Measurements from ENCODE around the gene CCDC51. TPM values are rescaled to one million over a fixed set of nuclear protein-coding genes. Genes with fewer than 3 reads are reported as not detected.

Gene CCDC51
- total and polyA plus RNA-seq, 2 donors (not counting 3 experiments of a cell fraction or from before 2014, with no cell fraction given), result 11.2 to 11.3 TPM

DNA sequence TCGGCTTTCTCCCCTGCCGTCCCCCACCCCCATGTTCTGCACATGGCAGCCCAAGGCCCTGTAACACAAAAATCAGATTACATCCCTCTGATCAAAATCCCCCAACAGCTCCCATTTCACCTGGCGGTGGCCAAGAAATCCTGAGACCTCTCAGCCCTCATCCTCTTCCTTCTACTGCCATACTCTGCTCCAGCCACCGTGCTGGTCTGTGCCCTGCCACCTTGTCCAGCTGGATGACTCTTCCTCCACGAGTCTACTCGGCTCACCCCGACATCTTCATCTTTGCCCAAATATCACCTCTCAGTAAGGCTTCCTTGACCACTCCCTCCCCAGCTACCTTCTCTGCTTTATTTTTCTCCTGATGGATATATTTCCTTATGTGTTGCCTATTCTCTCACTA lies 3.1 kb downstream of the CCDC51 start:
- peaks cover 15% of the 10 kb centered on the region for H3K4me1 ChIP-seq (ENCODE audit: control insufficient read depth, extremely low read depth, insufficient read depth, low read length)
- no peak for FAIRE-seq
- no peak for DNase-seq (ENCODE audit: low read depth, low spot score)
- TF ChIP-seq, protein P1, sequence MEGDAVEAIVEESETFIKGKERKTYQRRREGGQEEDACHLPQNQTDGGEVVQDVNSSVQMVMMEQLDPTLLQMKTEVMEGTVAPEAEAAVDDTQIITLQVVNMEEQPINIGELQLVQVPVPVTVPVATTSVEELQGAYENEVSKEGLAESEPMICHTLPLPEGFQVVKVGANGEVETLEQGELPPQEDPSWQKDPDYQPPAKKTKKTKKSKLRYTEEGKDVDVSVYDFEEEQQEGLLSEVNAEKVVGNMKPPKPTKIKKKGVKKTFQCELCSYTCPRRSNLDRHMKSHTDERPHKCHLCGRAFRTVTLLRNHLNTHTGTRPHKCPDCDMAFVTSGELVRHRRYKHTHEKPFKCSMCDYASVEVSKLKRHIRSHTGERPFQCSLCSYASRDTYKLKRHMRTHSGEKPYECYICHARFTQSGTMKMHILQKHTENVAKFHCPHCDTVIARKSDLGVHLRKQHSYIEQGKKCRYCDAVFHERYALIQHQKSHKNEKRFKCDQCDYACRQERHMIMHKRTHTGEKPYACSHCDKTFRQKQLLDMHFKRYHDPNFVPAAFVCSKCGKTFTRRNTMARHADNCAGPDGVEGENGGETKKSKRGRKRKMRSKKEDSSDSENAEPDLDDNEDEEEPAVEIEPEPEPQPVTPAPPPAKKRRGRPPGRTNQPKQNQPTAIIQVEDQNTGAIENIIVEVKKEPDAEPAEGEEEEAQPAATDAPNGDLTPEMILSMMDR (IDR thresholded peaks at IDR 0.05; ENCODE audit: extremely low read depth in 1 of 2, insufficient read depth in 1 of 2, low read depth in 1 of 2, low read length in 2 of 2), result no peak
- TF ChIP-seq GATA2 (IDR thresholded peaks at IDR 0.05; ENCODE audit: insufficient read depth, insufficient read length, low read depth, low read length), result no peak
- no peak for TF ChIP-seq EZH2 (IDR thresholded peaks at IDR 0.05; ENCODE audit: borderline replicate concordance, low read depth, low read length, severe bottlenecking)
- no peak for TF ChIP-seq POLR2A (IDR thresholded peaks at IDR 0.05; ENCODE audit: low read depth, low read length)
- H3K36me3 ChIP-seq (ENCODE audit: control insufficient read depth in 2 of 2, extremely low read depth in 1 of 2, insufficient read depth in 2 of 2, low read length in 2 of 2), result peaks cover 3 to 9% of the 10 kb centered on the region in 2 experiments
- H3K27me3 ChIP-seq (ENCODE audit: control insufficient read depth in 2 of 2, insufficient read depth in 2 of 2, low read length in 2 of 2), result no peaks in the 10 kb centered on the region
- dilution Hi-C loops (cut with MboI; ENCODE audit: extremely low pct_ligation_motif_present, low sequenced_read_pairs), result no loop called here
- no peak overlapping the region for H3K4me3 ChIP-seq (replicated peaks in 1 of 3; ENCODE audit: insufficient read depth in 1 of 3, low read depth in 1 of 3, low read length in 3 of 3)
- H3K9me3 ChIP-seq (replicated peaks; ENCODE audit: control insufficient read depth, insufficient read depth, low read length), result no peaks in the 10 kb centered on the region
- ChIA-PET CTCF (interaction anchor here (0.7 to 10.4 kb wide), 35 partner anchors 11 to 264 kb away, joined by 3 to 723 read pairs (median 20); partner anchors contain the start of genes ATRIP, CAMP, CDC25A and CELSR3), POLR2A (interaction anchor here (0.5 to 0.7 kb wide), 2 partner anchors 10 to 424 kb away, joined by 3 to 4 read pairs; partner anchors contain the start of gene ATRIP)
- H4K20me1 ChIP-seq (replicated peaks; ENCODE audit: control insufficient read depth, extremely low read depth, insufficient read depth, low read length), result no peaks in the 10 kb centered on the region
- no peak overlapping the region for H3K27ac ChIP-seq (ENCODE audit: insufficient read depth, low read depth, low read length)
- H3K9ac ChIP-seq (replicated peaks; ENCODE audit: extremely low read depth, insufficient read depth, low read length), result no peak overlapping the region
- H3K79me2 ChIP-seq (ENCODE audit: control insufficient read depth, insufficient read depth, low read length), result peaks cover 19% of the 10 kb centered on the region
- no peak overlapping the region for H2AFZ ChIP-seq (ENCODE audit: low read depth, low read length)
- intact Hi-C loops (cut with micrococcal nuclease), result loop anchor here (1.0 kb wide), 4 partner anchors 36 to 243 kb away; no protein-coding TSS in a partner anchor
- no TSS peak for BruUV-seq (replicated peaks)
- H3K4me2 ChIP-seq (ENCODE audit: insufficient read depth, low read length), result no peak overlapping the region
- no peaks in the 10 kb centered on the region for H3K9me1 ChIP-seq (replicated peaks; ENCODE audit: control insufficient read depth, extremely low read depth, insufficient read depth, low read length)

- ChIA-PET CTCF (interaction anchor here (0.6 to 10.4 kb wide), 90 partner anchors 10 to 914 kb away, joined by 3 to 723 read pairs (median 7); partner anchors contain the start of genes ATRIP, CAMP, CDC25A and CELSR3), POLR2A (interaction anchor here (0.5 to 1.5 kb wide), 4 partner anchors 10 to 424 kb away, joined by 3 to 7 read pairs (median 4); partner anchors contain the start of genes ATRIP and ZNF589)
- FAIRE-seq (no peak), DNase-seq (ENCODE audit: low read depth, low spot score) (no peak)
- no peaks in the 10 kb centered on the region for H4K20me1 ChIP-seq (replicated peaks; ENCODE audit: control insufficient read depth, extremely low read depth, insufficient read depth, low read length)
- no peak overlapping the region for H3K4me3 ChIP-seq (replicated peaks in 1 of 3; ENCODE audit: insufficient read depth in 1 of 3, low read depth in 1 of 3, low read length in 3 of 3)
- peaks cover 0 to 9% of the 10 kb centered on the region in 2 experiments for H3K36me3 ChIP-seq (ENCODE audit: control insufficient read depth in 2 of 2, extremely low read depth in 1 of 2, insufficient read depth in 2 of 2, low read length in 2 of 2)
- no peaks in the 10 kb centered on the region for H3K9me1 ChIP-seq (replicated peaks; ENCODE audit: control insufficient read depth, extremely low read depth, insufficient read depth, low read length)
- H2AFZ ChIP-seq (ENCODE audit: low read depth, low read length), result no peak overlapping the region
- TF ChIP-seq MAX (IDR thresholded peaks at IDR 0.05; ENCODE audit: insufficient read depth, insufficient read length) (no peak), EZH2 (IDR thresholded peaks at IDR 0.05; ENCODE audit: borderline replicate concordance, low read depth, low read length, severe bottlenecking) (no peak), POLR2A (IDR thresholded peaks at IDR 0.05; ENCODE audit: low read depth, low read length) (no peak), JUN (IDR thresholded peaks at IDR 0.05; ENCODE audit: borderline replicate concordance, insufficient read depth, insufficient read length, low read depth) (no peak), MYC (IDR thresholded peaks at IDR 0.05; ENCODE audit: low read depth, low read length) (no peak), FOS (IDR thresholded peaks at IDR 0.05; ENCODE audit: borderline replicate concordance, insufficient read depth, low read length) (no peak), POLR2AphosphoS5 (IDR thresholded peaks at IDR 0.05; ENCODE audit: insufficient read depth, low read depth, low read length) (no peak), GATA2 (IDR thresholded peaks at IDR 0.05; ENCODE audit: insufficient read depth, insufficient read length, low read depth, low read length) (no peak)
- TF ChIP-seq, protein P1 (IDR thresholded peaks at IDR 0.05; ENCODE audit: extremely low read depth in 1 of 2, insufficient read depth in 1 of 2, low read depth in 1 of 2, low read length in 2 of 2), result no peak
- BruUV-seq (replicated peaks), result no TSS peak
- H3K4me2 ChIP-seq (ENCODE audit: insufficient read depth, low read length), result no peak overlapping the region
- no peak overlapping the region for H3K9ac ChIP-seq (replicated peaks; ENCODE audit: extremely low read depth, insufficient read depth, low read length)
- H3K9me3 ChIP-seq (replicated peaks; ENCODE audit: control insufficient read depth, insufficient read depth, low read length), result no peaks in the 10 kb centered on the region
- H3K27ac ChIP-seq (ENCODE audit: insufficient read depth, low read depth, low read length), result no peak overlapping the region
- dilution Hi-C loops (cut with MboI; ENCODE audit: extremely low pct_ligation_motif_present, low sequenced_read_pairs), result no loop called here
- intact Hi-C loops (cut with micrococcal nuclease), result loop anchor here (1.0 kb wide), 4 partner anchors 35 to 242 kb away; no protein-coding TSS in a partner anchor
- H3K79me2 ChIP-seq (ENCODE audit: control insufficient read depth, insufficient read depth, low read length), result peaks cover 14% of the 10 kb centered on the region
- H3K27me3 ChIP-seq (ENCODE audit: control insufficient read depth in 2 of 2, insufficient read depth in 2 of 2, low read length in 2 of 2), result no peaks in the 10 kb centered on the region
- peaks cover 11% of the 10 kb centered on the region for H3K4me1 ChIP-seq (ENCODE audit: control insufficient read depth, extremely low read depth, insufficient read depth, low read length)
Observed at GRCh38 chr3:48436477-48436787, 3.5 kb downstream of the CCDC51 start.
